GM21528 (cell line): ENCODE results near the gene OR2H2.

ENCODE experiments used
- ATAC-seq: cut with Tn5 transposase; IDR thresholded peaks from one replicate; pipeline ENCODE4 v1.9.1; 2021; ENCODE audit warnings: mild to moderate bottlenecking, moderate library complexity; ENCODE audit not compliant: unreplicated experiment, low FRiP score

The OR2H2 gene

GRCh38 chr6:29627755-29628418 lies 43.0 kb downstream of the OR2H2 start:
- no peak for ATAC-seq

GRCh38 chr6:29628419-29629281 lies 43.7 kb downstream of the OR2H2 start:
- no peak for ATAC-seq

GRCh38 chr6:29629571-29629970 lies 44.6 kb downstream of the OR2H2 start:
- no peak for ATAC-seq

- ATAC-seq: no peak
Measured at GRCh38 chr6:29630315-29630714, 45.4 kb downstream of the OR2H2 start.

- ATAC-seq: no peak
Measured at GRCh38 chr6:29631209-29631810, 46.4 kb downstream of the OR2H2 start.

GRCh38 chr6:29631860-29632731 lies 47.2 kb downstream of the OR2H2 start:
- peak; percentile 48 for ATAC-seq

- peak; percentile 62 for ATAC-seq
Measured at GRCh38 chr6:29632789-29633533, 48.0 kb downstream of the OR2H2 start, which contains the start of gene GABBR1. Gene GABBR1, minus strand, starts transcription at chr6:29633183. Its CDS starts 798 bp downstream, at chr6:29632385.

GRCh38 chr6:29633534-29633905 lies 48.6 kb downstream of the OR2H2 start:
- no peak for ATAC-seq

- ATAC-seq: no peak
Measured at GRCh38 chr6:29637247-29637646, 52.3 kb downstream of the OR2H2 start.
